ENCODE data around the gene ATRN. TPM values are rescaled to one million over a fixed set of nuclear protein-coding genes. Genes with fewer than 3 reads are reported as not detected.

ATRN gene
- total RNA-seq, 1 donor from 2014 or later = 30.6 TPM

- no peak for TF ChIP-seq CTCF (IDR thresholded peaks at IDR 0.05; ENCODE audit: insufficient read depth, low read length, poor library complexity, severe bottlenecking)
Measured at GRCh38 chr20:3651204-3651962, 180.6 kb downstream of the ATRN start.

GRCh38 chr20:3652221-3652620, 181.4 kb downstream of the ATRN start:
- no peak for TF ChIP-seq CTCF (IDR thresholded peaks at IDR 0.05; ENCODE audit: insufficient read depth, low read length, poor library complexity, severe bottlenecking)
- H3K36me3 ChIP-seq (ENCODE audit: control insufficient read depth, insufficient read depth, low read length) = no peaks in the 10 kb centered on the region
- H3K27me3 ChIP-seq (ENCODE audit: control insufficient read depth, insufficient read depth, low read length) = peaks cover 2% of the 10 kb centered on the region
- DNase-seq (ENCODE audit: low read depth) = no peak
- H3K4me3 ChIP-seq (ENCODE audit: low read depth, low read length) = no peak overlapping the region

More at GRCh38 chr20:3651204-3651962, 180.6 kb downstream of the ATRN start:
- Histone ChIP-seq H3K4me3 (ENCODE audit: low read depth, low read length) (no peak overlapping the region), H3K36me3 (ENCODE audit: control insufficient read depth, insufficient read depth, low read length) (no peaks in the 10 kb centered on the region), H3K27me3 (ENCODE audit: control insufficient read depth, insufficient read depth, low read length) (no peaks in the 10 kb centered on the region)
- DNase-seq (ENCODE audit: low read depth) = no peak

- no peak for DNase-seq (ENCODE audit: low read depth)
Measured at GRCh38 chr20:3652676-3653596, 182.1 kb downstream of the ATRN start.

GRCh38 chr20:3653921-3654320, 183.1 kb downstream of the ATRN start:
- H3K27me3 ChIP-seq (ENCODE audit: control insufficient read depth, insufficient read depth, low read length) = peaks cover 16% of the 10 kb centered on the region
- no peak for TF ChIP-seq CTCF (IDR thresholded peaks at IDR 0.05; ENCODE audit: insufficient read depth, low read length, poor library complexity, severe bottlenecking)
- H3K36me3 ChIP-seq (ENCODE audit: control insufficient read depth, insufficient read depth, low read length) = no peaks in the 10 kb centered on the region
- no peak overlapping the region for H3K4me3 ChIP-seq (ENCODE audit: low read depth, low read length)
- no peak for DNase-seq (ENCODE audit: low read depth)

More at GRCh38 chr20:3652676-3653596, 182.1 kb downstream of the ATRN start:
- no peak overlapping the region for H3K4me3 ChIP-seq (ENCODE audit: low read depth, low read length)
- no peak for TF ChIP-seq CTCF (IDR thresholded peaks at IDR 0.05; ENCODE audit: insufficient read depth, low read length, poor library complexity, severe bottlenecking)
- peaks cover 7% of the 10 kb centered on the region for H3K27me3 ChIP-seq (ENCODE audit: control insufficient read depth, insufficient read depth, low read length)
- H3K36me3 ChIP-seq (ENCODE audit: control insufficient read depth, insufficient read depth, low read length) = no peaks in the 10 kb centered on the region

- Histone ChIP-seq H3K4me3 (ENCODE audit: low read depth, low read length) (no peak overlapping the region), H3K27me3 (ENCODE audit: control insufficient read depth, insufficient read depth, low read length) (peaks cover 22% of the 10 kb centered on the region), H3K36me3 (ENCODE audit: control insufficient read depth, insufficient read depth, low read length) (no peaks in the 10 kb centered on the region)
- no peak for DNase-seq (ENCODE audit: low read depth)
- no peak for TF ChIP-seq CTCF (IDR thresholded peaks at IDR 0.05; ENCODE audit: insufficient read depth, low read length, poor library complexity, severe bottlenecking)
Measured at GRCh38 chr20:3654326-3655130, 183.7 kb downstream of the ATRN start.

Data from kidney epithelial cell (primary cell).